ENCODE results near the gene SCN1A.

The SCN1A gene

GRCh38 chr2:165938237-165938636, 189.6 kb downstream of the SCN1A start:
- DNase-seq (ENCODE audit: low read depth, low spot score), result no peak
- POLR2A ChIA-PET, result no interaction called here

More at GRCh38 chr2:165938237-165938636, 189.6 kb downstream of the SCN1A start:
- CTCF ChIA-PET, result interaction anchor here (1.3 kb wide), 1 partner anchor 15 kb away, joined by 6 read pairs; the partner anchor contains the start of gene TTC21B
- TF ChIP-seq CTCF (IDR thresholded peaks at IDR 0.05; ENCODE audit: insufficient read depth, low read length, missing control alignments), result no peak
- no peak overlapping the region for H3K4me3 ChIP-seq (ENCODE audit: low read depth, low read length)

Data from AG04449 (cell line).